SKM-1 (cell line): ENCODE data around the gene GBE1.
"Not testable (repeated sequence)": the region's sequence is repeated elsewhere in the genome, so short reads cannot be mapped to it uniquely, and the experiment has no call there.

Source experiments
- DNase-seq: peaks from one replicate; lab custom pipeline; 2025; ENCODE audit not compliant: unreplicated experiment; lab: John Stamatoyannopoulos, UW

The GBE1 gene

DNA sequence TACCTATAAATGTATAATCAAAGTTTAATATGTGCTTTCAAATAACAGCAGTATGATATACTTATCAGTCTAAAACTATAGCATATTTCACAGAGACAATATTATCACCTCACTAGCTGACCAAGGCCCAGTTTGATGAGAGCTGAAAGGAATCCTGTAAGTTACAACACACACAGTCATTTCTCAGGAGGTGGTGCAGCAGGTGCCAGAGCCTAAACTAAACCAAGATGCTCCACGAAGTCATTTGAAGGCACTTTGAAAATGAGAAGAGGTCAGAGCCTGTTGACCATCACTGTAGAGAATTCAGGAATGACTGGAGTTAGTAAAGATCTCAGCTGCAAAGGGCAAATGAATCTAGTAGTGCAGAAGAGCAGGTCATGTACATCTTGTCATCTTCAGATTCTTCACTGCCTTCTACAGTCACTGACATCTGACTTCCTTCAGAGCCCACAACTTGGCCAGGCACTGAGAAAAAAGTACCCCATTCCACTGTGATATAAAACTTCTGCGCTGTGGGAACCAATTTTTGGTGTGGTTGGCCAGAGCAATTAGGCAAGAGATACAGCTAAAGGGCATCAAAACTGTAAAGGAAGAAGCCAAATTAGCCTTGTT, 7.9 kb downstream of the GBE1 start:
- no peak for DNase-seq

GRCh38 chr3:81752604-81753003, 8.8 kb downstream of the GBE1 start:
- DNase-seq = no peak

DNA sequence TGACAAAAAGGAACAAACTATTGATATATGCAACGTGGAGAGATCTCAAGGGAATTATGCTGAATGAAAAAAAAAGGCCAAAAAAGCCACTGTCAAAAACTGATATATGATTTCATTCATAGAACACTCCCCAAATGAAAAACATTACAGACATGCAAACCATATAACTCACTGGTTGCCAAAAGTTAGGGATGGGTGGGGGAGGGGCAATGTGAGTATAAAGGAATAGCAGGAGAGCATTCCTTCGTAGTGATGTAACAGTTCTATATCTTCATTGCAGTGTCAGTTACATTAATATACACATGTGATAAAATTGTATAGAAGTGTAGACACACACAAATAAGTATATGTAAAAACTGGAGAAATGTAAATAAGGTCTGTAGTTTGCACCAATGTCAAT, 12.2 kb downstream of the GBE1 start:
- no peak for DNase-seq

DNA sequence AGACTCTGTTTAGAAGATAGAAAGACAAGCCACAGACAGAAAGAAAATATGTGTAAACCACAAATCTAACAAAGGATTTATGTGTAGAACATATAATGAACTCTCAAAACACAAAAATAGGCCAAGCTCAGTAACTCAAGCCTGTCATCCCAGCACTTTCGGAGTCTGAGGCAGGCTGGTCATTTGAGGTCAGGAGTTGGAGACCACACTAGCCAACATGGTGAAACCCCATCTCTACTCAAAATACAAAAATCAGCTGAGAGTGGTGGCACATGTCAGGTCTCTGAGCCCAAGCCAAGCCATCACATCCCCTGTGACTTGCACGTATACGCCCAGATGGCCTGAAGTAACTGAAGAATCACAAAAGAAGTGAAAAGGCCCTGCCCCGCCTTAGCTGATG, 14.2 kb downstream of the GBE1 start:
- DNase-seq = not testable (repeated sequence)

GRCh38 chr3:81744366-81744765, 17.1 kb downstream of the GBE1 start:
- DNase-seq = no peak

- no peak for DNase-seq
Measured at GRCh38 chr3:81743096-81744025, 18.1 kb downstream of the GBE1 start.

- no peak for DNase-seq
Measured at GRCh38 chr3:81742581-81742980, 18.9 kb downstream of the GBE1 start.

- DNase-seq = no peak
Measured at GRCh38 chr3:81741216-81741615, 20.2 kb downstream of the GBE1 start.

GRCh38 chr3:81740731-81741130, 20.7 kb downstream of the GBE1 start:
- DNase-seq = no peak

DNA sequence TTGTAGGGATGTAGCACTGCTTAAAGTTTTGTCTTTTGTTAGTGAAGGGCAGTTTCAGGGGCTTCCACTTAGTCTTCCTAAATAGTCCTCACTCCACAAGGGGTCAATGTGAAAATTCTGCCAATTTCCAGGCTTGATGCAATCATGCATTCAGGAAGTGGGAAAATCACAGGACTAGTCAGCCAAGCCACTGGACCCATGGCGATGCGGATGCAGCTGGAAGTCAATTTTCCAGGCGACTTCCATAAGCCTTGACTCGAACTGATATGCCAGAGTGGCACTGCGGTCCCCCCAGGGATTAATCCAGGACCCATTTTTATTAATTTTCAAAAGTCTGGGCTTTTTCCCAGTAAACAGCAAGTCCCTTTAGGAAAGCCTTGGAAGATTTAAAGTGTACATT, 26.1 kb downstream of the GBE1 start:
- DNase-seq = no peak

- DNase-seq = no peak
Measured at GRCh38 chr3:81734742-81735141, 26.7 kb downstream of the GBE1 start.

DNA sequence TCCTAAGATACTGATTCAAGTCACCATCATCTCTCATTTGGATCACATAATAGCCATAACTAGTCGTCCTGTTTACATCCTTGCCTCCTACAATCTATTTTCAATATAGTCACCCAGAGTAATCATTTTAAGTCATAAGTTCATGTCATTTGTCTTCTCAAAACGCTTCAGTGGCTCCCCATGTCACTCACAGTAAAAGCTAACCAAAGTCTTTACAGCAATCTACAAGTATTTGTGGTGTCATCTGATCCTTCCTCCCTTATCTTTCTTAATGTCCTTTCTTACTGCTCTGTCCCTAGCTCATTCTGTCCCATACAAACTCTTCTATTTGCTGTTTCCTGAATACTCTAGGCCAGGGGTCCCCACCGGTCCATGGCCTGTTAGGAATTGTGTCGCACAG, 28.8 kb downstream of the GBE1 start:
- DNase-seq = no peak

DNA sequence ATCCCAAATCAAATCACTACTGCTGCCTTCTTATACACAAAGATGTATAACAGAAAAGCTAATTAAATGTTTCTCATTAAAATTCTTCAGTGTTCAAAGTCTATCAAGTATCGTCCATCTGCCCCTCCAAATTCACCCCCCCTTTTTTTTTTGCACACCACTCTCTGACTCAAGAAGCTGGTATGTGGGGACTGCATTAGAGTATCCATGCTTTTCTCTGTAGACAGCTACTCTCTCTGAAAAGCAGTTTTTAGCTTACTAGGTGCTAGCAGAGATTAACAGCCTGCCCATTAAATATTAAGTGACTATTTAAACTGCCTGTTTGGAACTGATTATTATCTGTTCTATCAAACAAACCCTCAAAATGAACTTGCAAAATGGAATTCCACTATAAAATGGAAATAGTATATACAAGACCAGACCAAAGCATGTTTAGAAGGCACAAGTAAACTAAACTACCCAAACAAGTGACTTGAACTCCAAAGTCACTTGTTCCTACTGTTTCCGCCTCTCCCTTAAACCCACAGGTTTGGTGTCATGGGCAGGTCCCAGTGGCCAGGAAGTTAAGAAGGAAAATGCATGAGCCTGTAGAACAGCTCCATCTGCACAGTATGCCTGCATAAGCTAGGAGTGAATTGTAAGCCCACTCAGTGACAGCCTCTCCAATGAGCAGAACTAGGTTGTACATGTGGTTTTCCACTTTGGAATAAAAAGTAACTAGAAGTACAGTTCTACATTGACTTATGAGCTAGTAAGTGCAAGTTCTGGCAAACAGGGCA, 32.5 kb downstream of the GBE1 start:
- no peak for DNase-seq

GRCh38 chr3:81726735-81727134, 34.7 kb downstream of the GBE1 start:
- DNase-seq = no peak

DNA sequence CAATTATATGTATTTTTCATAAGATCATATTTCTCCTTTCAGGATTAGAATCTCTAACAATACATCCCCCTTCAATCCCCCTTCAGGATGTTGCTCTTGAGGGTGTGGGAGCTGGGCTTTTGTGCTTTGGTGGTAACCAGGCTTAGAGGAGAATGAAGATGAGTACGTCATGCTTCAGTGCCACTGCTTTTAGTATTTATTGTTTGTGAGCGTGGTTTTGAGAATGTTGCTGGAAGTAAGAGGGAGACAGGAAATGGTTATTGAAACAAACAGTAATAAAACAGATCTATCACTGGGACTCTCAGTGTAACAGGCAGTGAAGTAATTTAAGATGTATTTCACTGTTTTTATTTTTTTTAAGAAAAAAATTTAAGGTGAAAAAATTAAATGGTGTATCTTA, 35.3 kb downstream of the GBE1 start:
- no peak for DNase-seq

- no peak for DNase-seq
Measured at GRCh38 chr3:81723732-81724313, 37.6 kb downstream of the GBE1 start.

- DNase-seq = no peak
Measured at GRCh38 chr3:81718311-81718710, 43.1 kb downstream of the GBE1 start.

- no peak for DNase-seq
Measured at GRCh38 chr3:81716870-81717509, 44.5 kb downstream of the GBE1 start.

DNA sequence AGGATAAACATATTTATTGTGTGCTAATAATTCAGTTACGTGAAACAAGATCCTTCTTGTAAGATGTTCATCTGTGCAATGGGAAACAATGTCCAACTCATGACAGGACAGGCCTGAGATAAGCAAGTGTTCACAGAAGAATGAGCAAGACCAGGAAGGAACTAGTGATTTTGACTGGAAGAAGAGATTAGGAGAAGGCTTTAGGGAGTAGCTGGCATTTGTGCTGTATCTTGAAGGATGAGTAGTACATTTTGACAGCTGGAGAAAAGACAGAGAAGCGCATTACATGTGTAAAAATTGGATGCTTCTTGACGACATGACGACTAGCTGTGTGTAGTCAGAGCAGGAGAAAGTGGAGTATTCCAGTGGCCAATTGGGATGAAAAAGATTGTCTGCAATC, 48.4 kb downstream of the GBE1 start:
- DNase-seq = no peak

- no peak for DNase-seq
Measured at GRCh38 chr3:81709606-81710005, 51.8 kb downstream of the GBE1 start.

GRCh38 chr3:81707996-81708395, 53.4 kb downstream of the GBE1 start:
- DNase-seq = no peak
